Testis (tissue), 2 donors: ENCODE data around the gene RHOD.

Experiments used
- POLR2A ChIP-seq: fragments of 450-650 bp; IDR thresholded peaks from one replicate; pipeline ENCODE4 v1.6.1; 2017; ENCODE audit warnings: antibody characterized with exemption, mild to moderate bottlenecking, moderate library complexity
- TF ChIP-seq, protein P1 (sequence below), 3 experiments: fragments of 450-650 bp in 2 of 3; fragments of 200-600 bp in 1 of 3; sonication (generic) in 1 of 3; IDR thresholded peaks; one replicate each; pipeline ENCODE4 v1.5.1; 2016 to 2019; ENCODE audit warnings: antibody characterized with exemption in 3 of 3, mild to moderate bottlenecking in 2 of 3, moderate library complexity in 1 of 3

- no peak for TF ChIP-seq POLR2A
- TF ChIP-seq, protein P1, sequence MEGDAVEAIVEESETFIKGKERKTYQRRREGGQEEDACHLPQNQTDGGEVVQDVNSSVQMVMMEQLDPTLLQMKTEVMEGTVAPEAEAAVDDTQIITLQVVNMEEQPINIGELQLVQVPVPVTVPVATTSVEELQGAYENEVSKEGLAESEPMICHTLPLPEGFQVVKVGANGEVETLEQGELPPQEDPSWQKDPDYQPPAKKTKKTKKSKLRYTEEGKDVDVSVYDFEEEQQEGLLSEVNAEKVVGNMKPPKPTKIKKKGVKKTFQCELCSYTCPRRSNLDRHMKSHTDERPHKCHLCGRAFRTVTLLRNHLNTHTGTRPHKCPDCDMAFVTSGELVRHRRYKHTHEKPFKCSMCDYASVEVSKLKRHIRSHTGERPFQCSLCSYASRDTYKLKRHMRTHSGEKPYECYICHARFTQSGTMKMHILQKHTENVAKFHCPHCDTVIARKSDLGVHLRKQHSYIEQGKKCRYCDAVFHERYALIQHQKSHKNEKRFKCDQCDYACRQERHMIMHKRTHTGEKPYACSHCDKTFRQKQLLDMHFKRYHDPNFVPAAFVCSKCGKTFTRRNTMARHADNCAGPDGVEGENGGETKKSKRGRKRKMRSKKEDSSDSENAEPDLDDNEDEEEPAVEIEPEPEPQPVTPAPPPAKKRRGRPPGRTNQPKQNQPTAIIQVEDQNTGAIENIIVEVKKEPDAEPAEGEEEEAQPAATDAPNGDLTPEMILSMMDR (IDR thresholded peaks at IDR 0.05) = no peak
Measured at GRCh38 chr11:67118181-67118766, 61.6 kb downstream of the RHOD start.
